Stimulated activated CD8-positive, alpha-beta memory T cell treated with anti-CD3 and anti-CD28 coated beads, Interleukin-4, amount 100 ng/mL, for 48 hours (primary cell): ENCODE results near the gene SOX18.

Source experiments
- DNase-seq: peaks from one replicate; pipeline ENCODE4 v3.0.0-alpha.2; 2020

Gene SOX18

DNA sequence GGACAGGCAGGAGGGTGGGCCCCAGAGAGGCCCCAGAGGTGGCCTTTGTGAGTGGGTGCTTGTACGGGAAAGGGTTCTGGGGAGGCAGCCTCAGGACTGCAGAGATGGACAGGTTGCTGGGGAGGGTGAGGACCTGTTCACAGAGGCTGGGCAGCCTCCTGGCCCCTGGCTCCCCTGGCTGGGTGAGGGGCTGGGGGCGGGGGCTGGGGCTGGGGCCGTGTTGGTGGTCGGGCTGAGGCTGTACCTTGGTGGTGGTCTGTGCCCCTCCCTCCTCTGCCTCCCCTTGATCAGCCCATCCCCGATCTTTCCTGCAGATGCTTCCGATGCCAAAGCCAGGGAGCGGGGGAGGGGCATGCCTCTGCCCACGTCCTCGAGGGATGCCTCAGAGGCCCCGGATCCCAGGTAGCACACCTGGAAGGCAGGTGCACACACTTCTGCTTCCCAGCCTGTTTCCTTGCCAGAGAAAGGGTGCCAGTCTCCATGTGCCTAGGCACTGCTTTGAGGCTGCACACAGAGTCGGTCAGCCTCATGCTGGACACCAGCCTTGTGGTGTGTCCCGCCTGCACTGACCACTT, 18.4 kb upstream of the SOX18 start:
- no peak for DNase-seq

DNA sequence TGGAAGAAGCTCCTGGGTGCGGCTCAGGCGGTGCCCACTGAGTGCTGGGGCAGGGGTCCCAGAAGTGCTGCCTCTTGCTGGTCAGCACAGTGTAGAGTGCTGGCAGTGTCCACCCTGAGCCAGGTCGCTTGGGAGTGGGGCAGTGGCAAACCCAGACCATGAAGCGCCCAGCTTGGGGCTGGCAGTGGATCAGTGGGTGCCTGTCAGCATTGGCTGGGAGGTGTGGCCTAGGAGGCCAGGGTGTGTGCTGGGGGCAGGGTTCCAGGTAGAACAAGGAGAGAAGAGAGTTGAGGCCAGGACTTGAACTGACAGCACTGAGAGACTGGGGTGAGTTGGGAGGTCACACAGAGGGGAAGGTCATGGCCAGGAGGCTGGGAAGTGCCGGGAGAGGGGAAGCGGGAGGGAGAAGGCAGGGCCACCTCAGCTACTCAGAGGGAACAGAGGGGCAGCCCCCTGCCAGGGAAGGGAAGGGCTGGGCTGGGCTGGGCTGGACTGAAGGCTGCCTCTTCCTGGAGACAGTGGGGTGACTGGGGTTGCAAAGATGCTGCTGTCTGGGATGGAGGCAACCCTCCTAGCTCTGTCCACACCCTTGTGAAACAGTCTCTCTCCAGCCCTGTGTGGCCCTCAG, 17.7 kb upstream of the SOX18 start:
- no peak for DNase-seq

DNA sequence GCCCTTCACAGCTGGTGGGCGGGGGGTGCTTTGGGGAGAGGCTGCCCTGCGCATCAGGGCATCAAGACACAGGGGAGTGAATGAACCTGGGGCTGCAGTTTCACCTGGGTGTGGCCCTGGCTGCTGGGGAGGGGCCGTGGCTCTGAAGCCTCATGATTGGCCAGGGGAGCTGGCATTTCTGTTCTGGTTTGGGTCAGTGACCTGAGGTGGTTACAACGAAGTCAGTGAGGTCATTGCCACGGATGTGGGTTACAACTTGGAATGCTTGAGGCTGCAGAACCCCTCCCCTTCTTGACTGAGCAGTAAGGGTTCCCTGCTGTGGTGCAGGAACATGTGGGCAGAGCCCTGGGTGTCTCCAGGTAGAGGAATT, 16.5 kb upstream of the SOX18 start:
- peak; percentile 78 for DNase-seq

DNA sequence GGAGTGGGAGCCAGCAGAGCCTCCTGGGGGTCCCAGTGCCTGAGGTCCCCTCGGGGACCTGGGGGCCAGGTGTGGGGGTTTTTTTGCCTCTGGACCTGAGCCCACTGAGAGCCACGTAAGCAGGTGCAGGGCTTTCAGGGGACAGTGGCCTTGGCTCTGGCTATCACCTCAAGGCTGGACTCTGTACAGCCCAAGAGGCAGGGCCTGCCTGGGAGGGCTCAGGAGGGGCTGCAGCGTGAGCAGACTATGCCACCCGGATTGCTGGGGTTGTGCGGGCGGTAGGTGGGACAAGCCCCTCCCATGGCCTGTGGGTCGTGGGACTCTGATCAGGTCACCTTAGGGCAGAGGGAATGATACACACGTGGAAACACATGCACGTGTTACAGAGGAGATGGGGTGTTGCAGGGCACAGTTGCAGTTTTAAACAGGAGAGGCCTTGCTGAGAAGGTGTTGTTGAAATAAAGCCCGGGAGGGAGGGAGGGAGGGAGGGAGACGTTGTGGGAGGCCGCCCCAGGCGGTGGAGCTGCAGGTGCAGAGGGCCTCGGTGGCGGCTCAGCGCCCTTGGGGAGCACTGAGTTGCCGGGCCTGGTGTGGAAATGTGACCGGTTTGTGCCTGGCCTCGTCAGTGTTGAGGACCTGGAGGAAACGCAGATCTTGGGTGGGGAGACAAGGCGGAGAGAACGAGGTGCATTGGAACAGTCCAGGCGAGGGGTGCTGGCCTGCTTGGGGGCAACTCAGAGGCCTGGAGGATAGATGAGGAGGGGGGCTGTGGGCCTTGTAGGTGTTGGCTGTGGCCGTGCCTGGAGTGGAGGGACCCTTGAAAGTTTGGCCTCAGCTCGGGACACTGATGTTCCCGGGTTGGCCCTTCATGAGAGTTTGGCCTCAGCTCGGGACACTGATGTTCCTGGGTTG, 15.9 kb upstream of the SOX18 start:
- no peak for DNase-seq

DNA sequence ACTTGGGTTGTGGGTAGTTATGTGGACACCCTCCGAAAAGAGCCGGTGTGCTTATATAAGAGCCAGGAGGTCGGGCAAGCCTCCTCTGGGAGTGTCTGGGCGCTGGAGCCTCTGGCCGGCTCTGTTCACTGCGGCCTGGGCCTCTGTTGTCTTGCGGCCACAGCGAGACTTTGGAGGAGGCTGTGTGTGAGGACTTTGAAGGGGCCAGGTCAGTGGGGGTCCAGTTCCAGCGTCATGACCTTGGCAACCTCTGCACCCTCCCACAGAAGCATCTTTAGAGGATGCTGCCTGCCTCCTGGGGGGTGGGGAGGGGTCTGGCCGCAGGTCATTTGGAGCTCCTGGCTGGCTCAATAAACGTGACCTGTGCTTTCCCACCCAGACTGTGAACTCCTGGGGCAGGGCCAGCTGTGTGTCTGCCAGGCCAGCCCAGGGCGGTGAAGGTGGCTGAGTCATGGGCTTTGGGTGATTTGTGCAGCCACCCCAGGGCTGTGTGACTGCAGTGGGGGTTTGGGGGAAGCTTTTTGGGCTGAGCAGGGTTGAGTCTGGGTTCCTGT, 14.8 kb upstream of the SOX18 start:
- no peak for DNase-seq

DNA sequence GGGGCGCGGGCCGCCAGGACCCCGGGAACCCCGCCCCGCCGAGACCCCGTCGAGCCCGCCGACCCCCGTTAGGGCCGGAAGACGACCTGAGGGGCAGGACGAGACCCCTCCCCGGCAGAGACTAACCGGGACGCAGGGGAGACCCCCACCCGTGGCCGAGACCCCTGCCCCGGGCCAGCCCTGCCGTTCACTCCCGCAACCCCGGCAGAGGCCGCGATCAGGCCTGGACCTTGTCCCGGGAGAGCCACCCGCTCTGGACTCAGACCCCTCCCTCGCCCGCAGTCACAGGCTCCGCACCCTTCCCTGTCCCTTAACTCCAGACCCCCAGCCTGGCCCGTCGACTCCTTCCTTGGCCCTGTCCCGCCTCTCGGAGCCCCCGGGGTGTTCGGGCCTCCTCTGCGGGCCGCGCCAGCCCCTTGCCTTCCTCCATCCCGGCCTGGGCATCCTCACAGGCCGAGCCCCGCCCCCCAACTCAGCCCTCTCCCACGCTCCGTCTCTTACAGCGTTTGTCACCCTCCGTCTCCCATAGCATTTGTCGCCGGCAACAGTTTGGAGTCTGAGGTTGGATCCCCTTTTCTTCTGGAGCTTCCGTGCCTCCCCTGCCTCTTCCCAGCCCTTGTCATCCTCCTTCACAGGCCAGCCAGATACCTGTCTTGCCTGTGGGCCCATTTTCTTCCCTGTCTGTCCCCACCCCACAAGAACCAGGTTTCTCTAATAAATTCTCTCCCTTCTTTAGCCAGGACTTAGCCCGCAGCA, 14.1 kb upstream of the SOX18 start:
- peak; percentile 63 for DNase-seq

DNA sequence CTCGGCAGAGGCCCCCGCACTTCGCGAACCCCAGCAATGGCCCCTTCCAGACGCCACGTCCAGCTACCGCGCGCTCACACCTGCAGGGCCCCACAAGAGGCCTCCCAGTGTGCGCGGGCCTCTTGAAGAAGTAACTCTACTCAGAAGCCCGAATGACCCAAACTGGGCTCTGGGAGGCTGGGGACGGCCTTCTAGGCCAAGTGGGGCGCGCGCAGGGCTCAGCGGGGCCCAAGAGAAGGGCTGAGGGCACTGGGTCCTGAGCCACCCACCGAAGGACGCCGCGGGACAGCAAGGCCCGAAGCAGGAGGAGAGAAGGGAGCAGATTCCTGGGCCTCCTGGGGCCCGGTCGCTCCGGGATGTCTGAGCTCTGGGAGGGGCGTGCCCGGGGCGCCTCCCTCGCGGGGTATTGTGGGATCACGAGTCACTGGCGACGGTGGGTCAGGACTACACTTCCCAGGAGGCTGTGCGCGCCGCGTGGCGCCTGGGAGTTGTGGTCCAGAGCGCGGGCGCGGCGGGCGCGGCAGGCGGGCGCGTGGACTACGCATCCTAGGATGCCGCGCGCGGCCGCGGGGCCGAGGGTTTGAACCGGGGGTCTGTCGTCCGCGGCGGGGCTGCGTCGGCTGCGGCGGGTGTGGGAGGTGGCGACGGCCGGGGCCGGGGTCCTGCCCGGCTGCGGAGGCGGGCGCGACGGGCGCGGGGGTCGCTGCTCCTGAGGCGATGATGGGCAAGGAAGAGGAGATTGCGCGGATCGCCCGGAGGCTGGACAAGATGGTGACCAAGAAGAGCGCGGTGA, 13.4 kb upstream of the SOX18 start, which contains the start of gene TCEA2:
TSS of gene TCEA2 (plus strand) at position 603 of the 793 bp plus-strand sequence. CDS start at position 718, 115 bp downstream.
- DNase-seq: peak; percentile 96

DNA sequence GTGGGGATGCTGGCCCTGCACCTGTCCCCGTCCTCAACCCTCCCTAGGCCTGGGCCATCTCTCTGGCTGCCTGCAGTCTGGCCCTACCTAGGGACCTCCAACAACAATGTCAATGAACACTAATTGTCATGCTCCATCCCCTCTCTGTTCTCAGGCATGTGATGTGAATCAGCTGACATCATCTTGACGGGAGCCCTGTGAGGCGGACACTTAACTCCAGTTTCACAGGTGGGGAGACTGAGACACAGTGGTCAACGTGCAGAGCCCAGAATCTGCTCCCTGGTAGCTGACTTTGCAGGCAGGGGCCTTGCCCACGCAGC, 12.8 kb upstream of the SOX18 start:
- no peak for DNase-seq

DNA sequence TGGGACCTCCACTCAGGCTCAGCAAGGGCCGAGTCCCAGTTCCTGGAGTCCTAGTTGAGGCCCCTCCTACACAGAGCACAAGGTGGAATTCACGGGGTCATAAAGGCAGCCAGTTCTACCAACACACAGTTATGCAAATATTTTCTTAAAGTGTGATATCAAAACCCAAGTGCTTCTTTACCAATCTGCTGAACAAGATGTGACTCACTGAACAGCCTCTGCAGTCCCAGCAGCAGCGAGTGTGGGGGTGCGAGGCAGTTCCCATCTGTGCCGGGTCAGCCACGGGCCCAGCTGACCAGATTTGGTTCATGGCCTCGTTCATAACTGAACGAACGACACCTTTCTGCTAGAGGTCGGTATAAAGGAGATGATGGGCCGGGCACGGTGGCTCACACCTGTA, 9.1 kb upstream of the SOX18 start:
- no peak for DNase-seq

DNA sequence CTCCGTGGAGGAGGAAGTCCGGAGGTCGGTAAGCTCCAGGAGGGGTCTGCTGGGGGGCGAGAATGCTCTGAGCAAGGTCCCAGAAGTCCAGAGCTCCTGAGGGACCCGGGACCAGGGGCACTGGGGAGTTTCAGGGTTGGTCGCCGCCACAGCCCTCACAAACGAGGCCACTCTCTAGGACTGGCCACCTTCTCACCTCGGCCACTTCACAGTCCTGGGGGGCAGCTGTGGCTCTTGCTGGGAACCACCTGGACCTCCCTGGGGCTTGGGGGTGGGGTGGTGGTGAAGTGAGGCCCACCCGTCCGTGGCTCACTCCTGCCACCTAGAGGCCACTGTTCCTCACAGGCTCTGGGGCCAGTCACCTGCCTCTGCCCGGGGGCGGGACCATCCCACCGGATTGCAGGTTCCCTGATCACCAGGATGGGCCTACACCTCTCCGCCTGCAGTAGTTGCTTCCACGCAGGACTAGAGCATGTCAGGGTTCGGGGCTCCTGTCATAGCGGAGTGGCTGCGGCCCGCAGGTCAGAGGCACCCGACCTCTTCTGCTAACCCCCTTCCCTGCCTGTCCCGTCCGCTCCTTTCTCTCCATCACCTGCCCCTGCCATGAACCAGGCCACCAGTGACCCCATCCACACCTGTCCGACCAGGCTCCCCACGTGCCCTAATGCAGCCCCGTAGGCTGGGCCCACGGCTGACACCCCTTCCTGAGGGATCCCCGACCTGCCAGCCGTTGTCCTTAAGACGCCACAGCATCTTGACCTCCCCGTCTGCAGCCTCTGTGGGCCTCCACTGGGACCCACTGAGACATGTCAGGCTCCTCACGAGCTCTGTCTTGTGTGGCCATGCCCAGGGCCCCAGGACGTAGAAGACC, 8.4 kb upstream of the SOX18 start:
- peak; percentile 95 for DNase-seq

DNA sequence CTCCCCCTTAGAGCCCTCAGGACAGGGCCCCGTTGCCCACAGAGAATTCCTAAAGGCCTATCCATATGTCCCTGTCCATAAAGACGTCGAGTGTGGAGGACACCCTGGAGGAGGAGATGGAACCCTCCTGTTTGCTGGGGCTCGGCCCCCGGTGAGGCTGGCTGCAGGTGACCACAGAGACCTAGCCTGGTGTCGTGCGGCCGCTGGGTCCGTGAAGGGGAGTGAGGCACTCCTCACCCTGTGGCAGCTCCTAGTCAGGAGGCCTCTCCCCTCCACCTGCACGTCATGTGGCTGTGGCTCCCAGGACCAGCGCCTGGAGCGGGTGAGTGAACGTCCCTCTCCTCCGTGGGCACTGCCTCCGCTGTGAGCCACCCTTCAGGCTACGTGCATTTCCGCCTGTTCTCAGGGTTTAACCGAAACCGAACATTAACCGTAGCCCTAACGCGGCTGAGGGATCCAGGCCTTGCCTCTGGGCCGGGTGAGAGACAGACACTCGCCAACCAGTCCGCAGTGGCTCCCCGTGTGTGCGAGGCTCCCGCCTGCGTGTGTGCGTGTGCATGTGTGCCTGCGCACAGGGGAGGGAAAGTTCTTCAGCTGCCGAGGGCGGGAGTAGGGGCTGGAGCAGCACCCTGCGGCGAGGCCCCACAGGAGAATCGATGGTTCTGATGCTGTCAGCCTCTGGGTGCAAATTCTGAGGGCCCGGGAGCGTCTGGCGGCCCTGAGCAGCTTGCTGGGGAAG, 7.6 kb upstream of the SOX18 start:
- DNase-seq: no peak

DNA sequence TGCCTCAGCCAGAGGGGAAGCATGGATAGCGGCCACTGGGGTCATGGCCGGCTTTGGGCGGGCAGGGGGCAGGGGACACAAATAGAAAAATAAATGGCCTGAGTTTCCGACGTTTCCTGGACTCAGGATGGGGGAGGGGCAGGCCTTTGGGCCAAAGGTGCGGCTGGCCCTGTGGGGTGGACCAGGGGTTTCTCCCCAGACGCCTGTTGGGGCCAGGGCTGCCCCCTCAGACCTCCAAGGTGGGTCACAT, 7.1 kb upstream of the SOX18 start:
- no peak for DNase-seq

DNA sequence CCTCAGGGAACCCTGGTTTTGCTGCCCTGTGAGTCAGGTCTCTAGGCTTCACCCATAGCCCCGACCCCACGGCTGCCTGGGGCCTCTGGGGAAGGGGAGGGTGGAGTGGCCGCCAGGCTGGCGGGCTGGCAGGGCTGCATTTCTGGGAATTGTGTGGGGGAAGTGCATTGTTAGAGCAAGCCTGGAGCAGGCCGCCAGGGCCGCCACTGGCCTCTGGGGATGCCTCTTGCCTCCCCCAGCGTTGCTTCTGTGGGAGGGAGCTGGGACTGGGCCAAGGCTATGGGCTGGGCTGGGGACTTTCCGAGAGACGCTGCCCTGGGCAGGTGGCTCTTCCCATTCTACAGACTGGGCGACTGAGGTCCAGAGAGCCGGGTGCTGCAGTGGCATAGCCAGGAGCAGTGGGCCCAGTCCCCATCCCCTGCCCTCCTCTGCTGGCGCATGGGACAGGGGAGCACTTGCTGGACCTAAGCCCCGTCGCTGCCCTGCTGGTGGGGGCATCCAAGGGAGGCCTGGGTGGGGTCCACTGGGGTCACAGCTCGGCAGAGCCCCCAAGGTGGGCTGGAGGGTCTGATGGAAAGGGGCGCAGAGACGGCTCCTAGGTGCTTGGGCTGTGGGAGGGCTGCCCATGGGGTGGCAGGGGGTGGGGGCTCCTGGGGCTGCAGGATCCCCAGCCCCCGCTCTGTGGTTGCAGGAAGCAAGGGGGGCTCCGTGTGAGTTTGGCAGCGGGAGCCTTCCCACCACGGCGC, 6.6 kb upstream of the SOX18 start:
- no peak for DNase-seq

DNA sequence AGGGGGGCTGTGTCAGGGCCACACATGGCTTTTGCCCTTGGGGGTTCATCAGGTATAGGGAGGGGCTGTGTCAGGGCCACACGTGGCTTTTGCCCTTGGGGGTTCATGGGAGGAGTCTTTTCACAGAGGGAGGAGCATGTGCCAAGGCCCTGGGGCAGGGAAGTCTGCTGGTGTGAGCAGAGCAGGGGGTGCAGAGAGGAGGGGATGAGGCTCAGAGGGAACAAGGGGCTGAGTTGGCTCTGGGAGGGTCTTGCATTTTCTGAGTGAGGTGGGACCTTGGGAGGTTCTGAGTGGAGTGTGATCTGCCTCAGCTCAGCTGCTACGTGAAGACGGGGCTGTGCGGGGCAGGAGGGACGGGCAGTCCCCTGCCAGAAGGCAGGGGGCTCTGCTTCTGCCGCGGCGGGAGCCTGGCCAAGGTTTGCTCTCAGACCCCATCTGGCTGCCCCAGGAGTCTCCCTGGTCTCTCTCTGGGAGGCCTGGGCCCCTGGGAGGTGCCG, 6.0 kb upstream of the SOX18 start:
- no peak for DNase-seq

DNA sequence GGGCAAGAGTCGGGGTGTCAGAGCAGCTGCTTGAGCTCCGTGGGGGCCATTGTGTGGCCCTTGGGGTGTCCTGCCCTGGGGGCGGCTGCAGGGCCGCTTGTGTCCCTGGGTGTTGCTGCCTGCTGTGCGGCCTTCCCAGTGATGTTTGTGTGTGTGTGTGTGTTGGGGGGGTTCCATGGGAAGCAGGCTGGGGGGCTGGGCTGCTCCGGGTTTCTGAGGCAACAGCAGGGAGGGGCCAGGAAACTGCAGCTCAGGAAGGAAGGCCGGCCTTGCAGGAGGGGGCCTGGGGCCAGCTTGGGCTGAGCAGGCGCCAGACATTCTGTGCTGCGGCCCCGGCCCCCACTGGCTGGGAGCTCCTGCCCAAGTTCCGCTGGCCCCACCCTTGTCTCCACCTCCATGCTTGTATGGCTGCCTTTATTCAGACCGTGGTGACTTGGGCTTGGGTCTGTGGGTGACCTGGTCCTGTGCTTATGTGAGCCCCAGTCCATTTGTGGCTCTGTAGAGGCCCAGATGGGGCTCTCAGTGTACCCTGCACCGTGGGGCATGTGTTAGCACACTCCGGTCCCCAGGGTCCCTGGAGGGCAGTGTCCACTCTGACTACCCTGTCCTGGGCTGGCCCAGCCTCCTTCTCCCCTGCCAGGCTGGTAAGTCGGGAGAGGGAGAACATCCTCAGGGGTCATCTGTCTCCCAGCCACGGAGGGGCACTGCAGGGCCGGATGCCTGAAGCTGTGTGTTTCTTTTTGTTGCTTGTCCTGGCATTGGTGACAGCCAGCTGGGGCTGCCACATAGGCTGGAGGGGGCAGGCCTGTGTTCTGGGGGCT, 4.6 kb upstream of the SOX18 start:
- DNase-seq: no peak

DNA sequence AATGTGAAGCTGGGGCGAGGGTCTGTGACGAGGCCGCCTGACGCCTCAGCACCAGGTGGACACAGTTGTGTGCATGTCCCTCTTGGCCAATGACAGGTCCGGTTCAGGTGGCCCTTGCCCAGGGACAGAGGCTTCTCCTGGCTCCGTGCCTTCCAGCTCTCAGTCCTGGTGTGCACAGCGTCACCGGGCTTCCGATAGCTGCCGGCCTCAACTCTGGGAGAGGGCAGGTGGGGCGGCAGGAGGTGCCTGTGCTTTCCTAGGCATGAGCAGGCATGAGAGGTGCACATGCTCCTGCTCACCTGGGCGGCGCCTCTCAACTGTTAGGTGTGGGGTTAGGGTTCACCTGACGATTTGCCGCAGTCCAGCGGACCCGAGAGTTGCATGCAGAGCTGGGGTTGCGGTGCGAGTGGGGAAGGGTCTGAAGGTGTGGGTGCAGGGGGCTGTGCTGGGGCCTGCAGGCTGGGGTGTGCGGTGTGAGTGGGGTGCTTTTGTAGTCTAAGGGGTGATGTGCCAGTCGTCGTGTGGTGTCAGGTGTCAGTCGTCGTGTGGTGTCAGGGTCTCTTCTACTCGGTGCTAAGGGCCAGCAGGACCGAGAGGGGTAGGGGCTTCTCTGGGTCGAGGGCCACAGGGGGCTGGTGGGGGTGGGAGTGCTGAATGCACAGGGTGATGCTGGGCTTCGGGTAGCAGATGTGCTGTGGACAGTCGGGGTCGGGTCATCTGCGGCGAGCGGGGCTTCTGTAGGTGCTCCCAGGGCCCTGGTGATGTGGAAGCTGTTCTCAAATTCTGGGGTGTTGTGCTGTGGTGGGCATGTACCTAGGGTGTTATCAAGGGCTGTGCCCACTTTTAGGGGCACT, 3.8 kb upstream of the SOX18 start:
- no peak for DNase-seq

DNA sequence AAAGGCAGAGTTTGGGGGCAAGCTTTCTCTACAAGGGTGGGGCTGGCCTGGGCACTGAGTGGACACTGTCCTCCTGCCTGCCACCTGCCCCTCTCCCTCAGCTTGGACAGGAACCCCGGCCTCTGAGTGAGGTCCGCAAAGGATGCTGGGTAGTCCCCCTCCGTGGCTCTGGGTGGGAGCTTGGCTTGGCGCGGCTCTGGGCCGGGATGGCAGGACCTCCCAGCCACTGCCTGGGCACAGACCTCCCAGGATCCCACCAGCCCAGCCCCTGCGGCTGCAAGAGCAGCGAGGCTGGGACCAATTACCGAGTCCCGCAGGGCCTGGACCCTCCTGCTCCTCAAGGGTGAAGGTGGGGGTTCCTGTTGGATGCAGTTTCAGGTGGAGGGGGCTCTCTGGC, 2.9 kb upstream of the SOX18 start:
- DNase-seq: no peak
